HG03520 (cell line): ENCODE data around the gene RNASE4.
"Not testable (repeated sequence)": the region's sequence is repeated elsewhere in the genome, so short reads cannot be mapped to it uniquely, and the experiment has no call there.

ENCODE experiments used
- ATAC-seq: cut with Tn5 transposase; IDR thresholded peaks from one replicate; pipeline ENCODE4 v1.9.1; 2021; ENCODE audit warnings: mild to moderate bottlenecking, moderate library complexity; ENCODE audit not compliant: unreplicated experiment

Gene RNASE4, protein sequence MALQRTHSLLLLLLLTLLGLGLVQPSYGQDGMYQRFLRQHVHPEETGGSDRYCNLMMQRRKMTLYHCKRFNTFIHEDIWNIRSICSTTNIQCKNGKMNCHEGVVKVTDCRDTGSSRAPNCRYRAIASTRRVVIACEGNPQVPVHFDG

DNA sequence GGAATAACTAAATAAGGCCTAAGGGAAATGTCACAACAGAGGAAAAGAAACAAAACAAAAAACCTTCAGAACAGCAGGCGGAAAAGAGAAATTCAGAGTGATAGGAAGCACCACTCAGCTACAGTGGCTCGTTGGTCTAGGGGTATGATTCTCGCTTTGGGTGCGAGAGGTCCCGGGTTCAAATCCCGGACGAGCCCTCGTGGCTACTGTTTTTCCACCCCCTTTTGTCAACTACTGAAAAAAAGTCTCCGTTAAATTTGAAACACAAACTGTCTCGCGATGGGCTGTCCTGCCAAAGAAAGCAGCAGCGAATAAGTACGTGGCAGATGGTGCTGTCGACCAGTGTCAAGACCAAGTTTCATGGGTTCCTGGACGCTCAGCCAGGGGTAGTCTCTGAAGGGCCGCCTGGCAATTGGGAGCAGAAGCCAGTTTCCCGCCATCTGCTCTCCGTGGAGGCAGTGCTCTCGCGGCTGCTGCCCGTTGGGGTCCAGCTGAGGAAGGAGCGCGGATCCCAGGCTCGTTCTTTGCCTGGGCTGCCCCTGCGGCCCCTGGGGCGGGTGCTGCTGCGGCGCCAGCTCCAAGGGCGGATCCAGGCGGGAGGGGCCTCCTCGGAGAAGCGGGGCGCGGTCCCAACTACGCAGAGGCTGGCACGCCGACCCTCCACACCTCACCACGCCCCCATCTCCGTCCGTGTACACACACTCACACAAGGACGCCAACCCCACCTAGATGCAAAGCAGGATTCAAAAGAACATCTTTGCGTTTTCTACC is at the start of gene RNASE4:
Gene RNASE4, plus strand, starts transcription at position 670 of the 771 bp plus-strand sequence. CDS start 14,812 bp downstream, outside the sequence.
- ATAC-seq: no peak

DNA sequence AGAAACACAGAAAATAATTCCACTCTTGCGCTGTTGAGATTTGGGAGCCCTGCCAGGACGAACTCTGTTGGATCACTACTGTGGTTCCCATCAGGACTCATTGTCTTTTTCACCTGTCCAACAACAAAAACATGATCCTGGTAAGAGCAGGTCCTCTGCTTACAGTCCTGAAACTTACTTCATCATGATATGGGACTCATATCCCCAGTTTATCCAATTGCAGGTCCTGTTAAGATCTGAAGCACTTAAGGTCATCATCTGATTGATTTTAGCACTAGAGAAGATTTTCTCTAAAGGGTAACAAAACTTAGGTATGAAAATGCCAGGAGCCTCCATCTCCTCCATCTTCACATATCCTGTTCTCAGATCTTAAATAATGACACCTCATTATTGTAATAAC is 42.8 kb upstream of the RNASE4 start, which contains the start of gene OR6S1:
Gene OR6S1, minus strand, starts transcription at position 101 of the 400 bp plus-strand sequence. Its CDS starts 0 bp downstream, at position 101.
- no peak for ATAC-seq

DNA sequence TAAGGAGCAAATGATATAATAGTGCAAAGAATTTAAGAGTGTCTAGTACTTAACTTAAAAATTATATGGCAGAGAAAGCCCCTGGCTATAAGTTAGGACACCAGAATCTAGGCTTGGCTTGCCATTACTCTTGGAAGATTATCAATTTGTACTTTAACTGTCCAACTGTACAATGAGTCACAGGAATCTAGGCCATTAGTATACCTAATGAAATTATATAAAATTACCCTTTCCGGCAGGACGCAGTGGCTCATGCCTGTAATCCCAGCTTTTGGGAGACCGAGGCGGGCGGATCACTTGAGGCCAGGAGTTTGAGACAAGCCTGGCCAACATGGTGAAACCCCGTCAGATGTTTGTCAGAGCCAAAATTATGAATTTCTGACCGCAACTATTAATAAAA is 42.2 kb upstream of the RNASE4 start:
- no peak for ATAC-seq

DNA sequence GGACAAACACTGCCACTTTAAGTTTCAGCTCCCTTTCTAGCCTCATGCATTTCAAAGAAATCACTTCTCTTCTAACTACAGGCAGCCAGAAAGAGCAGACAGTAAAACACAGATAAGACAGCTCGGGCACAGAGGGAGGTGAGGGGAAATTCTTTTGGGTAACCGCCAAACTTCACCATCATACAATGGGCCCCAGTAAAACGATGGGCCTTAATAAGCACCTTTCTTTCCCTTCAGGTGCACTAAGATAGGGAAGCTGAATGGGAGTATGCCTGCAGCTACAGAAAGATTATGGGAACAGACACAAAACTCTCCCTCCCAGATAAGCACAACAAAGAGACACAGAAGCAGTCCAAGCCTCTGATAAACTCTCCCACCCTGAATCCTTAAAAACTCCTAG is 41.6 kb upstream of the RNASE4 start:
- ATAC-seq: not testable (repeated sequence)

DNA sequence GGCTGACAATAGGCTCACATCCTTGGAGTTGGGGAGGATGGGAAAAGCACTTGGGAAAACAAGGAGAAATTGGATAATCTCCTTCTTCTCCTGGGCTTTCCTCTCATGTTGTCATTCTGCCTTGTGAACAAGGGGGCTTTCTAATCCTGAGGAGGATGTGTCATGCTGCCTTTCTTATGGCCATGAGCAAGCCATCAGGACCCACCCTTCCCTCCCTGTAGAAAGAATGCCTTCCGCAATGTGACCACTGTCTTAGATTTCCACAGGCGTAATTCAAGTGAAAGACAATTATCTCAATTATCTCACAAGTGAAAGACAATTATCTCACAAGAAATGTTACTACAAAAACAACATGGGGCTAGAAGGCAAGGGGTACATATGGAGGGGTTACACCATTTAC is 39.8 kb upstream of the RNASE4 start:
- no peak for ATAC-seq

DNA sequence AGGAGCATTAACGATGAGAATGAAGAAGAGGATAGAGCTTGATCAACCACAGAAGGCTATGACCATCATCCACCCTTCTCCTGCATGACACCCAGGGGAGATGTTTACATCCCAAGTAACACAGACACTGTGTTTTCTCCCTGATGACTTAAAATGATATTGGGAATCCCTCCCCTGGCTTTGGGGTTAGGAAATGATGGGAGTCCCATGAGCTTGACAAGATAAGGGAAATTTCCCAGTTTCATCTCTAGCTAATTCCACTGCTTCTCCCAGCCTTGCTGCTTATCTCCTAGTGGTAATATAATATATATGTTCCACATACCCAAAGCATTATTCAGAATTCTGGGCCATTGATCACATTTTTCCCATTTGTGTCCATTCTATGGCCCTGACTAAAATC is 38.9 kb upstream of the RNASE4 start:
- no peak for ATAC-seq

DNA sequence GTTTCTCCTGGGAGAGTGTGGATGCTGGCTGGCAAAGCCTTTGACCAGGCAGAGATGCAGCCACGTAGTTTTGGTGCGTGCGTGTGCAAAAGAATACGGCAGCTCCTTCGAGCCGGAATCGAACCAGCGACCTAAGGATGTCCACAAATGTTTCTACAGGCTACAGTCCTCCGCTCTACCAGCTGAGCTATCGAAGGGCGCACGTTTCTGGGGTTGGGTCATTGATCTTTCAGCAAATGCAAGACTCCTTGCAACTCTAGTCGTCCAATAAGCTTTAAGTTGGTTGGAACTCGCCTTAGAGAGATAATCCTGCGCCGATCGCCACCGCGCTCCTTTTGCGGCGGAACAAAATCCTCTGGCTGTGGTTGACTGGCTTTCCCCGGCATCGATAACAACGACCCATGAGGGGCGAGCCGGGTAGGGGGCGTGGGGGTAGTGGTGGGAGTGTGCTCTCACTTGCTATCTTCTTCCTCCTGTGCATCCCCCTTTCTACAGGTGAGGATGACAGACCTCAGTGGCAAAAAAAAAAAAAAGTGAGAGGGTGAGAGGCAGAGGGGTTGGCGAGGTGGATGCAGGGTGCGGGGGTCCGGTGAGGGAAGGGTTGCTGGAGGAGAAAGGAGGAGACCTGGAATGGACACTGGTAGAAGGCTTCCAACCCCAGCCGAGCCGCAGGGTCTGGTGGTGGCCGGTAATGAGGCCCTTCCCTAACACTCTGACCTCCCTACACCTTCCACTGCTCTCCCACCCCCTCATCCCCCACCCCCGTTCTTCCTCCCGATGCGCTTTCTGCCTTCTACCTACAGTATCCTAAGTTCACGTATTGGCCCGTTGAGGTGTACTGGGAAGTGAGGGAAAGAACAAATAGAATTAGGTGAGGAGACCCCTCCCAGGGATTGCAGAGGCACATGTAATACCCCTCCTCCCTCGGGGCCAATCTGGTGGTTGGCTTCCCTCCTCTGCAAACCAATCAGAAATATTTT is 31.1 kb upstream of the RNASE4 start:
- ATAC-seq: no peak

DNA sequence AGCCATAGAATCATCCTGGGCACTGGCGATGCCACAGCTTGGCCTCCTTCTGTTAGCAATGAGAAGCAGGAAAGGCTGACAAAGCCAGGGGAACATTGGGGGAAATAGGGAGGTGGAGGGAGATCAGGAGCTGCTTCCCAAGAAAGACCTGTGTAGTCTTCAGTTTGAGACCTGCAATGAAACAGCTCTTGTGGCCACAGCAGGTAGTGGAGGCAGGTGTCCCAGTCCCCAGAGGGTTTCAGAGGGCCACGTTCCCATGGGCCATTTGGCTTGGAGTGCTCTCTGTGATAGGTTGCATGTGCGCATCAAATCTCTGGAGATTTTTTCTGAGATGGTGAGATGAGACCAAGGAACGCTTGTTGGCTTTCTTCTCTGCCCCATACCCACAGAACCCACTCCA is 28.5 kb upstream of the RNASE4 start:
- ATAC-seq: no peak

DNA sequence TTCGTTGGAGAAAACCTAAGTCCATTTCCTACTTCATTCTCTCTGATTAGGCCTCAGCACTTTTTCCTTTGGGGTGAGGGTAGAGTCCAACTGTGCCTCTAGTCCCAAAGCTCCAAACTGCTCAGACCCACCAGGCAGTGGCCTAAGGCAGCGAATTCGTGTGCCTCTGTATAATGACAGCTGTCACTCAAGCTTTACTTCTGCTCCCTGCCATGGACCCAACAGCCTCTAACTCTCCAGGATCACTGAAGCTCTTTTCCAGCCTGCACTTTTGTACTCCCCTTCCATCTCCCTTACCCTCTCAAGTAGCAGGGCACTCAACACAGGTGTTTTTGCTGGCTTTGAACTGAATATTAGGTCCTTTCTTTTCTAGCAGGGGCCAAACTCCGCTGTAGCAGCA is 28.1 kb upstream of the RNASE4 start:
- ATAC-seq: no peak

DNA sequence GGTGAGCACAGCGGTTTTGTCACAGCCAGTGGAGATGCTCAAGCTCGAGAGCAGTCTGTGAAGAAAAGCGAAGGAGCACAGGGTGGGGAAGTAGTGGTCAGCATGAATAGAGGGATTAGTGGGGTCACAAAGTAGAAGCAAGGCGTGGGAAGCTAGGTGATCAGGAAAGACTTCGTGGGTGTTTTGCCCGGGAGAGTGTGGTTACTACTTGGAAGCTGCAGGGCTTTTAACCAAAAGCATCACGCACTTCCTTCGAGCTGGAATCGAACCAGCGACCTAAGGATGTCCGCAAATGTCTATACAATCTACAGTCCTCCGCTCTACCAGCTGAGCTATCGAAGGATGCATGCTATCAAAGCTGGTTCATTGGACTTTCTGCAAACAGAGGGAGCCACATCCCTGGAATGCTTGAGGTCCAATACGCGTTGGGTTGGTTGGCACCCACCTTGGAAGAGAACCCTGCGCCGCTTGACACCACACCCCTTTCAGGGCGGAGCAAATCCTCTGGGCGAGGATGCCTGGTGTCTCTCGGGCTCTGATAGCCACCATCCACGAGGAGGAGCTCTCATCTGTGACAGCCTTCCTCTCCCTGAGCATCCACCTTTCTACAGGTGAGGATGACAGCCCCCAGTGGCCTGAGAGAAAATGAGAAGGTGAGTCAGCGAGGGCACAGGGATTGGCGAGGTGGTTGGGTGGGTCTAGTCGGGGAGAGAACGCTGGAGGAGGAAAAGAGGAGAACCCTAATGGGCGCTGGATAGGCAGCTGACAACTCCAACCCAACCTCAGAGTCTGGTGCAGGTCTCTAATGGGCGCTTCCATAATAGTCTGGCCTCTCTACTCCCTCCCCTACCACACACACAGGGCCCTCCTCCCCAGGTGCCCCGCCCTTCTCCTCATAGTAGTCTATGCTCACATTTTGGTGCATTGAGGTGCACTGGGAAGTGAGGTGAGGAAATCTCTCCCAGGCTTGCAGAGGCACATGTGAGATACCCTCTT is 26.8 kb upstream of the RNASE4 start:
- ATAC-seq: no peak

DNA sequence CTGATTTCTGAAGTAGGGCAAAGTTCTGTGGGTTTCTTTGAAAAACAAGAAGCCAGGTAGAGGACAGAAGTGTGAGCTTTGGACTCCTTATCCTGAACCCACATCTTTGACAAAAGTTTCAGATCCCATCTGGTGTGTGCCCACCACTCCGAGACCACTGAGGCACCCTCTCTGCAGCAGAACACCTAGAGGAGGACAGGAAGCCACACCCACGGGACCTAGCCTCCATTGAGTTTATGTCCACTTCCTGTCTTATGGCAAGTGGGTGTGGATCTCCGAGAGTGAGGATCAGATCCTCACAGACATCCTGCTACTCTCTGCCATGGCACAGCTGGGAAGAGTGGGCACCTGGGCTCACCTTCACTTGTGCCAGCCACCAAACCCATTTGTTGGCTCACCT is 26.1 kb upstream of the RNASE4 start:
- ATAC-seq: no peak

DNA sequence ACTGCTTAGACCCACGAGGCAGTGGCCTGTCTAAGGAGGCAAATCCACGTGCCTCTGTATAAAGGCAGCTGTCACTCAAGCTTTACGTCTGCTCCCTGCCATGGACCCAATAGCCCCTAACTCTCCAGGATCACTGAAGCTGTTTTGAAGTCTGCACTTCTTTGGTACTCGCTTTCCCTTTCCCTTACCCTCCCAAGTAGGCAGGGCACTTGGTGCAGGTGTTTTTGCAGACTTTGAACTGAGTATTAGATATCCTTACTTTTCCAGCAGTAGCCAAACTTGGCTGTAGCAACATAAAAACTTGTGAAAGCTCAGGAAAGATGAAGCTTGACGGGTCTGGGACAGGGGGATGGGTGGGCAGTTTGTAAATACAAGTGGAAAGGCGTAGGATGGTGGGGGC is 25.0 kb upstream of the RNASE4 start:
- no peak for ATAC-seq

DNA sequence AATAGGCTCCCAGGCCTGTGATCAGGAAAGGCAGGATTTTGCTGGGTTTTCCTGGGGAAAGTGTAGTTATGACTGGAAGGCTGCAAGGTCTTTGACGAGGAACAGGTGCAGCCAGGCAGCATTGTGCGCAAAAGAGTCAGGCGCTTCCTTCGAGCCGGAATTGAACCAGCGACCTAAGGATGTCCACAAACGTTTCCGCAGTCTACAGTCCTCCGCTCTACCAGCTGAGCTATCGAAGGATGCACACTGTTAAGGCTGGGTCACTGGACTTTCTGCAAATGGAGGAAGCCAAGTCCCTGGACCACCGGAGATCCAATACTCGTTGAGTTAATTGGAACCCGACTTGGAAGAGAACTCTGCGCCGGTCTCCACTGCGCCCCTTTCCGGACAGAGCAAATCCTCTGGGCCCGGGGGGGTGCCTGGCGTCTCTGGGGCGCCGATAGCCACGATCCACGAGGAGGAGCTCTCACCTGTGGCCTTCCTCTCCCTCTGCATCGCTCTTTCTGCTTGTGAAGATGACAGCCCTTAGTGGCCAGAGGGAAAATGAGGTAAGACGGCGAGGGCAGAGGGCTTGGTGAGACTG is 24.5 kb upstream of the RNASE4 start:
- no peak for ATAC-seq

DNA sequence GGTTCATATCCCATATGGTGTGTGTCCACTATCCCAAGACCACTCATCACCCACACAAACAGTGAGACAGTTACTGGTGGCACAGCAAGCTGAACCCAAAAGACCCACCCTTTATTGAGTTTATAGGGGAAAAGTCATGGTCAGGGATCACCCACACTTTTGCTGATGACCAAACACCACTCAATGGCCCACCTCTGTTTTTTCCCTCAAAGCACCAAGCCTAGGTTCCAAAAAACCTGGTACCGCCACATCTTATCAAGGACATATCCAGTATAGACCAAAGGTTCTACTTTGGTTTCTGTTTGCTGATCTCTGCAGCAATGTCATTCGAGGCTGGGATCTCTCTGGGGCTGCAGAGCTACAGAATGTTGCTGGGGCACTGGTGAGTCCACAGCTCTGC is 23.2 kb upstream of the RNASE4 start:
- no peak for ATAC-seq

DNA sequence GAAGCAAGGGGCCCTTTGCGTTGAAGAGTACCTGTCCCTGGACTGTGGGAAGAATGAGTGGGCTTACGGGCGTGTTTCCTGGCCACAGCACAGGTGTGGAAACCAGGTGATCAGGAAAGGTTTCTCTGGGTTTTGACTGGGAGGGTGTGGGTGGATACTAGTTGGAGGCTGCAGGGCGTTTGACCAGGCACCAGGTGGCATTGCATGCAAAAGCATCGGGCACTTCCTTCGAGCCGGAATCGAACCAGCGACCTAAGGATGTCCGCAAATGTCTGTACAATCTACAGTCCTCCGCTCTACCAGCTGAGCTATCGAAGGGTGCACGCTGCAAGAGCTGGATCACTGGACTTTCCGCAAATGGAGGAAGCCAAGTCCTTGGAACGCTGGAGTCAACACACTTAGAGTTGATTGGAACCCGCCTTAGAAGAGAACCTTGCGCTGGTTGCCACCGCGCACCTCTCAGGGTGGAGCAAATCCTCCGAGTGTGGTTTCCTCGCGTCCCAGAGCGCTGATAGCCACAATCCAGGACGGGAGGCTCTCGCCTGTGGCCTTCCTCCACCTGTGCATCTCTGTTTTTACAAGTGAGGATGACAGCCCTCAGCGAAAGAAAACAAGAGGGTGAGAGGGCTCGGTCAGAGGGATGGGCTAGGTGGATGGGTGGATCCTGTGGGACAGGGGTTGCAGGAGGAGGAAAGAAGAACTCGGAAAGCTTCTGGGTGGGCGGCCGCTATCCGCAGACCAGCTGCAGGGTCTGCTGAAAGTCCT is 21.2 kb upstream of the RNASE4 start:
- peak; percentile 32 for ATAC-seq

DNA sequence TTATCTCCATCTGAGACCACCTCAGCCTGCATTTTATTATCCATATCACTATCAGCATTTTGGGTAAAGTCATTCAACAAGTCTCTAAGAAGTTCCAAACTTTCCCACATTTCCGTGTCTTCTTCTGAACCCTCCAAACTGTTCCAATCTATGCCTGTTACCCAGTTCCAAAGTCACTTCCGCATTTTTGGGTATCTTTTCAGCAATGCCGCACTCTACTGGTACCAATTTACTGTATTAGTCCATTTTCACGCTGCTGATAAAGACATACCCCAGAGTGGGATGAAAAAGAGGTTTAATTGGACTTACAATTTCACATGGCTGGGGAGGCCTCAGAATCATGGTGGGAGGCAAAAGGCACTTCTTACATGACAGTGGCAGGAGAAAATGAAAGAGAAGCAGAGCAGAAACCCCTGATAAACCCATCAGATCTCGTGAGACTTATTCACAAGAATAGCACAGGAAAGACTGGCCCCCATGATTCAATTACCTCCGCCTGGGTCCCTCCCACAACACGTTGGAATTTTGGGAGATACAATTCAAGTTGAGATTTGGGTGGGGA is 17.9 kb upstream of the RNASE4 start:
- ATAC-seq: not testable (repeated sequence)

DNA sequence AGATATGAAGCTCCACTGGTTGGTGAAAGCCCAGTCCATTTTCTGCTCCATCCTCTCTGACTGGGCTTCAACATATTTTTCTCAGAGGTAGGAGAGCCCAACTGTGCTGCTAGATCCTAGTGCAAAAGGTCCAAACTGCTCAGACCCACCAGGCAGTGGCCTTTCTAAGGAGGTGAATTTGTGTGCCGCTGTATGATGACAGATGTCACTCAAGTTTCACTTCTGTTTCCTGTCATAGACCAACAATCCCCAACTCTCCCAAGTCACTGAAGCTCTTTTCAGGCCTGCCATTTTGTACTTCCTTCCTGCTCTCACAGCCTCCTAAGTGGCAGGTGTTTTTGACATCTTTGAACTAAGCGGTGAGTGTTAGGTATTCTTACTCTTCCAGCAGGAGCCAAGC is 16.4 kb upstream of the RNASE4 start:
- ATAC-seq: peak; percentile 78

DNA sequence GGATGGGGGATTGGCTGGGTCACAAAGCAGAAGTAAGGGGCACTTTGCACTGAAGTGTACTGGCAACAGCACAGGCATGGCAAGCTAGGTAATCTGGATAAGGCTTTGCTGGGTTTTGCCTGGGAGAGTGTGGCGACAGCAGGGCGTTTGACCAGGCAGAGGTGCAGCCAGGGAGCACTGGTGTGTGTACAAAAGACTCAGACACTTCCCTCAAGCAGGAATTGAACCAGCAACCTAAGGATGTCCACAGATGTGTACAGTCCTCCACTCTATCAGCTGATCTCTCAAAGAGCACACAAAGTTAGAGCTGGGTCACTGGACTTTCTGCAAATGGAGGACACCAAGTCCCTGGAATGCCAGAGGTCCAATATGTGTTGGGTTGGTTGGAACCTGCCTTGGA is 15.4 kb upstream of the RNASE4 start:
- no peak for ATAC-seq
